ENCODE measurements around the gene FBLN2.

FBLN2 gene

GRCh38 chr3:13671482-13672233 lies 122.7 kb downstream of the FBLN2 start:
- DNase-seq = no peak

DNA sequence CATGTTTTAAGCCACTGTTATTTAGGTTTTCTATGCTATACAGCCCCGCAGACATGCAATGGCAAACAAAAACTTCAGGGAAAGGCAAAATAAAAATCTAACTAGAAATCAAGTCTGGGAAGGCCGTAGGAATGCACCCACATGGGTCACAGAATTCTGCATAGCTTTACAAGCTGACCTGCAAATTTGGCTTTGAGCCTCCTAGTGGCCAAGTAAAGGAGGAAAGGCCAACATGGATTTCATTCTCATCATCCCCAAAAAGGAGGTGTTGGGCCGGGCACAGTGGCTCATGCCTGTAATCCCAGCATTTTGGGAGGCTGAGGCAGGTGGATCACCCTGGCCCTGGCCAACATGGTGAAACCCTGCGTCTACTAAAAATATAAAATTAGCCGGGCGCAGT lies 124.3 kb downstream of the FBLN2 start:
- DNase-seq = no peak

GRCh38 chr3:13674538-13675185 lies 125.7 kb downstream of the FBLN2 start:
- DNase-seq = no peak

GRCh38 chr3:13676356-13677017 lies 127.6 kb downstream of the FBLN2 start:
- DNase-seq = no peak

GRCh38 chr3:13677272-13677671 lies 128.3 kb downstream of the FBLN2 start:
- no peak for DNase-seq

- no peak for DNase-seq
These were observed 133.0 kb downstream of the FBLN2 start for GRCh38 chr3:13681931-13682330.

DNA sequence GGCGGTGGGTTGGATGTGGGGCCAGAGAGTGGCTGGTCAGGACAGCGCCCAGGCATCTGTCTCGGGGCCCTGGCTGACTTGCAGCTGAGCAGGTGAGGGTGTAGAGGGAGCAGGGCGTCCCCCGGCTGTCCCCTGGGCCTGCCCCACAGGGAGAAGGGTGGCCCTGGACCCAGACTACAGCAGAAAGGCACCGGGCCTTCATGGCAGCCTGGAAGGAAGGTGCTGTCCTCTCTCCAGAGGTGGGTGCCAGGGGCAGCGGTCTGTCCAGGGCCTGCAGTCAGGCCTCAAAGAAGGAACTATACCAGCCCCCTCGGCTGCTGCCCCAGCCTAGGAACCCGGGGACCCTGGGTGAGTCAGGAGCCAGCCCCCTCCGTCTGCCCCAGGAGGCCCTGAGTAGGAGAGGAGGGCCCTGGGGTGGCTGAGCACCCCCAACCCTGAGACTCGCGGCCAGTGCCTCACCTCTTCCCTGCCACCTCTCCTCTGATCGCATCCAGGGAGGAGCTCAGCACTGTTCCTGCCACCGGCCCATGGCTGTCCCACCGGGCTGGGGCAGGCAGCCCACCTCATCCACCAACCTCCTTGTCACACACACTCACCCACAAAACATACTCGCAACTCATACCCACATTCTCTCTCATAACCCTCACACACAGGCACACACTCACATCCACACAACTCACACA lies 133.5 kb downstream of the FBLN2 start:
- no peak for DNase-seq

GRCh38 chr3:13683288-13683687 lies 134.4 kb downstream of the FBLN2 start:
- DNase-seq = no peak

- DNase-seq = no peak
These were observed 134.8 kb downstream of the FBLN2 start for GRCh38 chr3:13683772-13684171.

DNA sequence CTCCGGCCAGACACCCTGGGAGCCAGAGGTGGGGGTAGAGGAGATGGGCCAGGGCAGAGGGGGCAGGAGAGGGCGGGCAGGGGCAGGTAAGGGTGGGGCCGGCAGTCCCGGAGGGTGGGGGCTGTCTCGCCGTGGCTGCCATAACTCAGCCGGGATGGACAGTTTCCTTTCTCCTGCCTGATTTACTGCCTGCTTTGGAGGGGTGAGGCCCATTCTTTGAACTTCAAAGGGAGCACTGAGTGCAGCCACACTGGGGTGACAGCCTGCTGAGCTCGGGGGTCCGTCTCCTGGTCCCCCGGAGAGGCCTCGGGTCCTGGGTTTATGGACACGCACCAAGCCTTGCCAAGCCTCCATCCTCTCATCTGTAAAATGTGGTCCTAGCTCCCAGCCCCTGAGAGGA lies 135.4 kb downstream of the FBLN2 start:
- no peak for DNase-seq

- DNase-seq = no peak
These were observed 135.9 kb downstream of the FBLN2 start for GRCh38 chr3:13684854-13685253.

- no peak for DNase-seq
These were observed 136.8 kb downstream of the FBLN2 start for GRCh38 chr3:13685721-13686120.

- no peak for DNase-seq
These were observed 137.6 kb downstream of the FBLN2 start for GRCh38 chr3:13686367-13687160.

GRCh38 chr3:13687517-13687943 lies 138.6 kb downstream of the FBLN2 start:
- no peak for DNase-seq
